ENCODE results near the gene TSC2.
"Not testable (repeated sequence)": the region's sequence is repeated elsewhere in the genome, so short reads cannot be mapped to it uniquely, and the experiment has no call there.

The TSC2 gene

GRCh38 chr16:2088759-2089358 lies 41.1 kb downstream of the TSC2 start:
- no peak for DNase-seq

- no peak for DNase-seq
Measured at GRCh38 chr16:2089706-2090480, 42.1 kb downstream of the TSC2 start.

GRCh38 chr16:2090481-2090776 lies 42.6 kb downstream of the TSC2 start:
- DNase-seq: no peak

- peak; percentile 40 for DNase-seq
Measured at GRCh38 chr16:2090777-2091546, 43.2 kb downstream of the TSC2 start.

- no peak for DNase-seq
Measured at GRCh38 chr16:2091547-2092255, 43.9 kb downstream of the TSC2 start.

- no peak for DNase-seq
Measured at GRCh38 chr16:2092256-2092620, 44.5 kb downstream of the TSC2 start.

- DNase-seq: no peak
Measured at GRCh38 chr16:2092866-2093265, 45.1 kb downstream of the TSC2 start.

- no peak for DNase-seq
Measured at GRCh38 chr16:2093793-2094192, 46.0 kb downstream of the TSC2 start.

- DNase-seq: no peak
Measured at GRCh38 chr16:2095315-2095853, 47.6 kb downstream of the TSC2 start.

- no peak for DNase-seq
Measured at GRCh38 chr16:2095918-2096582, 48.3 kb downstream of the TSC2 start.

GRCh38 chr16:2096853-2097595 lies 49.2 kb downstream of the TSC2 start:
- no peak for DNase-seq

- not testable (repeated sequence) for DNase-seq
Measured at GRCh38 chr16:2097689-2098088, 49.9 kb downstream of the TSC2 start.

- DNase-seq: not testable (repeated sequence)
Measured at GRCh38 chr16:2101581-2101980, 53.8 kb downstream of the TSC2 start.

GRCh38 chr16:2102471-2102870 lies 54.7 kb downstream of the TSC2 start:
- DNase-seq: no peak

- not testable (repeated sequence) for DNase-seq
Measured at GRCh38 chr16:2104464-2104863, 56.7 kb downstream of the TSC2 start.

- not testable (repeated sequence) for DNase-seq
Measured at GRCh38 chr16:2105291-2105690, 57.5 kb downstream of the TSC2 start.

- DNase-seq: not testable (repeated sequence)
Measured at GRCh38 chr16:2105769-2106168, 58.0 kb downstream of the TSC2 start.

GRCh38 chr16:2106211-2106610 lies 58.4 kb downstream of the TSC2 start:
- DNase-seq: not testable (repeated sequence)

GRCh38 chr16:2107121-2107790 lies 59.5 kb downstream of the TSC2 start:
- DNase-seq: not testable (repeated sequence)

GRCh38 chr16:2107791-2108125 lies 60.0 kb downstream of the TSC2 start:
- DNase-seq: not testable (repeated sequence)
